Measurements from ENCODE around the gene EEFSEC. TPM values are rescaled to one million over a fixed set of nuclear protein-coding genes. Genes with fewer than 3 reads are reported as not detected.

Gene EEFSEC
- total and polyA plus RNA-seq, 5 experiments from 2014 or later, result 14.7 to 27.1 (median 19.2) TPM

DNA sequence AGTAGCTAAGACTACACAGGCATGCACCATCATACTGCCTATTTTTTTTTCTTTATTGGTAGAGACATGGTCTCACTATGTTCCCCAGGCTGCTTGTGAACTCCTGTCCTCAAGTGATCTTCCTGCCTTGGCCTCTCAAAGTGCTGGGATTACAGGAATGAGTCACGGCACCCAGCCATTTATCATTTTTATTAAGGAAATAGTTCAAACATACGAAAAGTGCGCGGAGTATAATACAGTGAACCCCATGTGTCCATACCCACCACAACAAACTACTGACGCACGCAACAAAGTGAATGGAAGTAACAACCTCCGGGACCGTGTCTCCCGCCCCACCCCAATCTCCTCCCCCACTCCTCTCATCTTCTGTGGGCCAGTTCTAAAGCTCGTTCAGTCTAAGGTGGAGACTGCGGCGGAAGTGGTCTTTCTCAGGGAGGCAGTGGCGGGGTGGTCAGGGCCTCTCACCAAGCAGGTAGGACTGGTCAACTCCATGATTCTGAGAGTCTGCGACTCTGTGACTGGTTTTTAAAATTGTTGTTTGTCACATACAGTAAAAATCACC lies 271.3 kb downstream of the EEFSEC start:
- no peaks in the 10 kb centered on the region for H3K36me3 Mint-ChIP-seq
- POLR2A ChIA-PET, result interaction anchor here (1.0 kb wide), 1 partner anchor 24 kb away, joined by 4 read pairs; no protein-coding TSS in a partner anchor

DNA sequence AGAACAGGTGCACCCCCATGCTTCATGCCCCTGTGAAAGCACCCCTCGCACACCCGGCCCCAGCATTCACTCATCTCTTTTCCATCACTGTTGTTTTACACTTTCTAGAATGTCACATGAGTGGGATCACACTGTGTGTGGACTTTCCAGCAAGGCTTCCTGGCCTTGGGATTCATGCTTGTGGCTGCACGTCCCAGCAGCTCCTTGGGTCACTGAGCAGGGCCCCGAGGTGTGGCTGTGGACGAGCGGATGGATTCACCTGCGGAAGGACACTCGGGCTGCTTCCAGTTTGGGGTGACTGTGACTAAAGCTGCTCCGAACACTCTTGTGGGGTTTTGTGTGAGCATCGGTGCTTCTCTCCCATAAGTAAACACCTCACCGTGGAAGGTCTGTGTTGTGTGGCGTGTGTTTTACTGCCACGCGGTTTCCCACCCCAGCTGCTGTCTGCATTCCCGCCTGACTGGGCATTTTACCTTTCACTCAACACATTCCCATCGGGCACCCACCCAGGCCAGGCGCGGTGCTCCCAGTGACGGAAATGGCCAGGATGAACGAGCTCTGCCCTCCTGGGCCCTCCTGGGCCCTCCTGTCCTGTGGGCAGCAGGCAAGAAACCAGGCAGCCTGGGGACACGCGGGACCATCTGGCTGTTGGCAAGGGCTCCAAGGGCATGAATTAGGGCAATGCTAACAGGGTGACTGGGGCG lies 272.0 kb downstream of the EEFSEC start:
- H3K4me3 Mint-ChIP-seq, result peak overlapping the region in 2 of 10 donors; percentile 9 to 33

More for the DNA sequence above, 271.3 kb downstream of the EEFSEC start:
- no peak for ATAC-seq
- Mint-ChIP-seq H3K27ac (peak overlapping the region in 2 of 10 donors; percentile 1 to 91), H3K9me3 (no peaks in the 10 kb centered on the region), H3K27me3 (peaks cover 3 to 26% (median 9%) of the 10 kb centered on the region in 5 donors), H3K4me3 (no peak overlapping the region), H3K4me1 (peaks cover 0 to 2% (median 0%) of the 10 kb centered on the region in 4 donors)
- no peak for DNase-seq

DNA sequence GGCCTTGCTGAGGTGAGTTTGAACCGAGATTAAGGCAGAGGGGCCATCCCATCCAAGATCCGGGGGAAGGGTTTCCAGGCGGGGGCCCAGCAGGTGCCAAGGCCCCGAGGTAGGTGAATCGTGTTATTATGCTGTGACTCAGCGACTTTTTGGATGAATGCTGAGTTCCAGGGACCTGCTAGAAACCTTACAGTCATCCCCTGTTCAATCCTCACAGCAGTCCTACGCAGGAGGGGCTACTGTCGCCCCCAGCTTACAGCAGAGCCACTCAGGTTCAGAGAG lies 272.5 kb downstream of the EEFSEC start:
- no peaks in the 10 kb centered on the region for H3K9me3 Mint-ChIP-seq
- H3K27me3 Mint-ChIP-seq, result peaks cover 6 to 38% (median 21%) of the 10 kb centered on the region in 5 donors
- no peaks in the 10 kb centered on the region for H3K36me3 Mint-ChIP-seq
- POLR2A ChIA-PET, result no interaction called here
- ATAC-seq, result no peak
- no peak for DNase-seq
- peak overlapping the region in 2 of 10 donors; percentile 9 to 33 for H3K4me3 Mint-ChIP-seq
- H3K27ac Mint-ChIP-seq, result no peak overlapping the region
- H3K4me1 Mint-ChIP-seq, result peaks cover 0 to 2% (median 0%) of the 10 kb centered on the region in 4 donors

More for the DNA sequence above, 272.0 kb downstream of the EEFSEC start:
- Mint-ChIP-seq H3K36me3 (no peaks in the 10 kb centered on the region), H3K27ac (peak overlapping the region in 2 of 10 donors; percentile 1 to 14), H3K27me3 (peaks cover 3 to 33% (median 16%) of the 10 kb centered on the region in 5 donors), H3K4me1 (peaks cover 0 to 2% (median 0%) of the 10 kb centered on the region in 4 donors), H3K9me3 (no peaks in the 10 kb centered on the region)
- no peak for DNase-seq
- ATAC-seq, result no peak
- POLR2A ChIA-PET, result interaction anchor here (1.0 kb wide), 1 partner anchor 23 kb away, joined by 4 read pairs; no protein-coding TSS in a partner anchor

DNA sequence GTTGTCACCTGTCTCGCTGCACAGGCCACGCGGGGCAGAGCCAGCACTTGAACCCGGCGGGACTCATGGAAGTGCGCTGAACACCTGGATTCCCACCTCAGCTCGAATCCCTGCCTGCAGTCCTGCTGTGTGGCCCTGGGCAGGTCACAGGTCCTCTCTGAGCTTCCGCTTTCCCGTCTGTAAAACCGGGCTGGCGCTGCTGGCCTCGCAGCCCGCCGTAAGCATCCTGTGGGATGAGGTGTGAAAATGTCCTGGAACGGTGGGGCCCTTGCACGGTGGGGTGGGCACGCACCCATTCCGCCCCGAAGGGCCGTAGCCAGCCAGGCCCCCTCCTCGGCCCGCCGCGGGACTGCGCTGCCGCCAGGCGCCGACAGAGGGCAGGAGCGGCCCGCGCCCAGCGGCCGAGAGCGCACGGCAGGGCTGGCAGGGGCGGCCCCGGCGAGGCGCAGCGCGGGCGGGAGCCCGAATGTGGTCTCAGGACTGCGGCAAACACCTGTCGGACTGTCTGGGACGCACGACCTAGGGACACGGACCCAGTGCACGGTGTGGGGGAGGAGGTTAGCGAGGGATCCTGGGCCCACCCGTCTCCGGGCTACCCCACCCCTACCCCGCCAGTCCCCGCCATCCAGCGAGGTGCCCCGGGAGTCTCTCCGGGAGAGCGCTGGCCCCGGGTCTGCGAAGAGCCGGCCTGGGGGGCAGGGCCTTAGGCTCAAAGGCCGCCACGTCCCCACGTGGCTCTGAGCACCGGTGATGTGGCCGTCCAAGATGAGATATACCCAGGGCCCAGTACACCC lies 273.0 kb downstream of the EEFSEC start:
- ATAC-seq, result peak; percentile 90 to 96
- Mint-ChIP-seq H3K36me3 (no peaks in the 10 kb centered on the region), H3K4me1 (peaks cover 0 to 2% (median 0%) of the 10 kb centered on the region in 4 donors), H3K9me3 (no peaks in the 10 kb centered on the region), H3K27me3 (peaks cover 10 to 43% (median 26%) of the 10 kb centered on the region in 5 donors), H3K4me3 (no peak overlapping the region), H3K27ac (no peak overlapping the region)
- POLR2A ChIA-PET, result no interaction called here
- peak; percentile 22 to 68 (median 63) for DNase-seq

DNA sequence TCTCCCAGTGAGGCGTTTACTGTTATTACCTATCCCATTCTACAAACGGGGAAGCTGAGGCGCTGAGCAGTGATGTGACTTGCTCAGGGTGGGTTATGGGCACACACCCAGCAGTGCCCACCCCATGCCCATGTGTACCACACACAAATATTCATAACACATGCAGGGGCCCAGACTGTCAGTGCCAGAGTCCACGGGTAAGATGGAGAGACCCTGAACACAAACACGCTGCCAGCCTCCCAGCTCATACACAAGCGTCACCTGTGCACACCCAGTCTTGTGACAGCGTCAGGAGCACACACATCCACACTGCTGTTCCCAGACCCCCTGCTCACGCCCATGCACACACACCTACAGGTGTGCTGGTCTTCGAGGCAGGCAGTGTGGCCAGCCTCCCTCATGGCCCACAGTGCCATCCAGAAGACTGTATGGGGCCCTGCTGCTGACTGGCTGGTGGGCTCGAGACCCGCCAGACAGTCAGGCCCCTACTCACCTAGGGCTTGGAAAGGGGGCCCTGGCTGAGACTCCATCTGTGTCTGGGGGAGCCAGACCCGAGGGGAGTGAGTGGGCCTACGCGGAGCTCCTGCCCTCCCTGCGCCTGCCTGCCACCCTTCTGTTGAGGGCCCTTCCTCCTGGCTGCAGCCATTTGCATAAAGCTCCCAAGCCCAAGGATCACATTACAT lies 274.0 kb downstream of the EEFSEC start:
- ATAC-seq, result no peak
- Mint-ChIP-seq H3K36me3 (peaks cover 0 to 4% (median 0%) of the 10 kb centered on the region in 3 donors), H3K4me1 (peaks cover 4 to 11% (median 8%) of the 10 kb centered on the region in 4 donors), H3K27me3 (peaks cover 20 to 53% (median 36%) of the 10 kb centered on the region in 5 donors), H3K27ac (peak overlapping the region in 1 of 10 donors; percentile 14), H3K4me3 (peak overlapping the region in 5 of 10 donors; percentile 21 to 65 (median 40)), H3K9me3 (peaks cover 0 to 2% (median 0%) of the 10 kb centered on the region in 9 donors)
- DNase-seq, result no peak
- POLR2A ChIA-PET, result no interaction called here

DNA sequence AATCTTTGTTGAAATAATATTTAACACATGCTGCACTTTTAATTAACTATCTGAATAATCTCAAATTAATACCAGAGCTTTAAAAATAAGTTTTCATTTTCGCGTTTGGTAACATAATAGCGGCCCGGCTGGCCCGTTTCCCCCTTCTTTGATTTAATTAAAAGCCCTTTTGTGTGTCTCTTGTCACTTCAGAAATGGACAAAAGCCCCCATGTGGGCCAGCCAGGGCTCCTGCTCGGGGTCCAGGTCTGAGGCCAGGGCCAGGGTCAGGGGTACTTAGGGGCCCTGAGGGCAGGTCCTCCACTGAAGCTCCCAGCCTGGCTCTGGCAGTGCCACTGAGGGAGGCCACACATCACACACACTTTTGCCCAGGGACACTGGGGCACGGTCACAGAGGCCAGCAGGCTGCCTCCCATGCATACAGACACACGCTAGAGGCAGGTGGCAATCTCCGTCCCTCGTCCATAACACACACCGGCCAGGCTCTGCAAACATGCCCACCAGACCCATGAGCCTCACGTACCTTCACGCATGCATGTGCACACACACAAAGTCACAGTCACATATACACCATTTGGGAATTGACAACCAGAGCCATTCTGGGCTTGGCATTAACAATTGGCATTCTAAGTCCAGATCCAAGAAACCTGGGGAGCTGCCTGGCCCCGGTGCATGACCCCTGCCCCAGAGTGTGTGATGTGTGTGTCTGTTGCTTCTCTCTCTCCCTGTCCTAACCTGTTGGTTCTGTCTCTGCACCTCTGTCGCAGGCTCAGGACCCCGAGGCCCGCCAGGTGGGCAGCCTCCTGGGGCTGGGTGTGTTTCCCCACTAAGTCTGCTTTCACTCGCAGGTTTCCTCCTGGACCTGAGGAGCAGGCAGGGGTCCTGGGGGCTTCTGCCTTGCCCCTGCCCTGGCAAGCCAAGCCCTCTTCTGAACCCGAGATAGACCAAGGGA lies 274.9 kb downstream of the EEFSEC start:
- DNase-seq (no peak), ATAC-seq (no peak)
- POLR2A ChIA-PET, result no interaction called here
- Mint-ChIP-seq H3K36me3 (peaks cover 0 to 4% (median 0%) of the 10 kb centered on the region in 3 donors), H3K27ac (peak overlapping the region in 1 of 10 donors; percentile 14), H3K4me3 (no peak overlapping the region), H3K4me1 (peaks cover 6 to 14% (median 10%) of the 10 kb centered on the region in 4 donors), H3K27me3 (peaks cover 22 to 56% (median 39%) of the 10 kb centered on the region in 5 donors), H3K9me3 (peaks cover 0 to 2% (median 0%) of the 10 kb centered on the region in 9 donors)

DNA sequence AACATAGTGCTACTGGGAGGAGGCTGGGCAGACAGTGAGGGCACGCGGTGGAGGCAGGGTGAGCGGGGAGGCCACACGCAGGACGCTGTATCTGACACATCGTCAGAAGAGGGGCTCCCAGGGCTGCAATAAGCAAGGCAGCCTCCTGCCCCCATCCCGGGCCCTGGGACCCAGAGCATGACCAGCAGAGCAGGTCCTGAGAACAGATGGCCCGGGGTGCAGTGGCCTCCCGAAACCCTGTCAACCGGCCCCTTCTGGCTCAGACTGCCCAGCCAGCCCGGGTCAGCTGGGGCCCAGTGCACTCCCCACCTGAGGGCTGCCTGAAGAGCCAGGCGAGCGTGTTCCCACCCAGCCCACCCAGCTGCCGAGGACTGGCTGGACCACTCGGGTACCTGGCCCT lies 276.0 kb downstream of the EEFSEC start:
- POLR2A ChIA-PET, result no interaction called here
- Mint-ChIP-seq H3K36me3 (peaks cover 0 to 4% (median 0%) of the 10 kb centered on the region in 3 donors), H3K4me1 (peaks cover 6 to 16% (median 10%) of the 10 kb centered on the region in 4 donors), H3K27me3 (peaks cover 22 to 56% (median 44%) of the 10 kb centered on the region in 5 donors), H3K4me3 (no peak overlapping the region), H3K9me3 (peaks cover 0 to 2% (median 0%) of the 10 kb centered on the region in 9 donors), H3K27ac (no peak overlapping the region)
- ATAC-seq (no peak), DNase-seq (no peak)

DNA sequence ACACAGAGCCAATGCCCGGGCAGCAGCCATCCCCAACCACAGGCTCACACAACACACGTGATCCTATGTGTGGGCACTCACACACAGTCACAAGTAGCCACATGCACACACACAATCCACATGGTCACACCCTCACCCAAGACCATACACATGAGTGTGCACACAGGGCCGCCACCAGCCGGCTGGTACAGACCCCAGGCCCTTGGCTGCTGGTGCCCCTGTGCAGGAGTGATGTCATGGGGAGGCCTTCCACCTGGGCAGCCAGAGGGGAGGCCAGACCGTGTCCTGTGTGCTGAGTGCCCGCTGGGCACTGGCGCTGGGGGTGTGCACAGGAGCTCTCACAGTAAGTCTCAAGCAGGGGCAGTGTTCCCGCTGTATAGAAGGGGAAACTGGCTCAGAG lies 276.5 kb downstream of the EEFSEC start:
- H3K27me3 Mint-ChIP-seq, result peaks cover 24 to 56% (median 44%) of the 10 kb centered on the region in 5 donors
- ATAC-seq (no peak), DNase-seq (no peak)
- H3K27ac Mint-ChIP-seq, result no peak overlapping the region
- H3K4me3 Mint-ChIP-seq, result peak overlapping the region in 1 of 10 donors; percentile 37
- peaks cover 0 to 2% (median 0%) of the 10 kb centered on the region in 9 donors for H3K9me3 Mint-ChIP-seq
- peaks cover 0 to 4% (median 0%) of the 10 kb centered on the region in 3 donors for H3K36me3 Mint-ChIP-seq
- POLR2A ChIA-PET, result no interaction called here
- peaks cover 6 to 16% (median 10%) of the 10 kb centered on the region in 4 donors for H3K4me1 Mint-ChIP-seq

DNA sequence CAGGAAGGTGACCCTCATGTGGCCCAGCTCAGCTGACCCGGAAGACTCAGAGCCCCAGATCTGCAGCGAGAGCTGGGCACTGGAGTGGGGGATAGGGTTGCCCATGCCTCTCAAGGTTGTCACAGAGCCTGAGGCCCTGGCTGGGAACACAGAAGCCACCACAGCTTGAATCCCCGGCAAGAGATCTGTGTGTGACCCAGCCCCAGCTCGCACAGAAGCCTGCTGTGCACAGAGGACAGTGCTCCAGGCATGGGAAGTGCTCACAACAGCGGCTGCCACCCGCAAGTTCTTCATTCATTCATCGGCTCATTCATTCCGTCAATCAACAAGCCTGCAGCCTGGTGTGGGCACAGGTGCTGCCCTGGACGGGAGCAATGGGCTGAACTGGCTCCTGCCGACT lies 277.0 kb downstream of the EEFSEC start:
- no peak overlapping the region for H3K4me3 Mint-ChIP-seq
- H3K4me1 Mint-ChIP-seq, result peaks cover 6 to 16% (median 10%) of the 10 kb centered on the region in 4 donors
- POLR2A ChIA-PET, result no interaction called here
- H3K27ac Mint-ChIP-seq, result no peak overlapping the region
- ATAC-seq (no peak), DNase-seq (no peak)
- H3K9me3 Mint-ChIP-seq, result peaks cover 0 to 2% (median 0%) of the 10 kb centered on the region in 9 donors
- H3K27me3 Mint-ChIP-seq, result peaks cover 26 to 56% (median 44%) of the 10 kb centered on the region in 5 donors
- H3K36me3 Mint-ChIP-seq, result peaks cover 0 to 4% (median 0%) of the 10 kb centered on the region in 3 donors

DNA sequence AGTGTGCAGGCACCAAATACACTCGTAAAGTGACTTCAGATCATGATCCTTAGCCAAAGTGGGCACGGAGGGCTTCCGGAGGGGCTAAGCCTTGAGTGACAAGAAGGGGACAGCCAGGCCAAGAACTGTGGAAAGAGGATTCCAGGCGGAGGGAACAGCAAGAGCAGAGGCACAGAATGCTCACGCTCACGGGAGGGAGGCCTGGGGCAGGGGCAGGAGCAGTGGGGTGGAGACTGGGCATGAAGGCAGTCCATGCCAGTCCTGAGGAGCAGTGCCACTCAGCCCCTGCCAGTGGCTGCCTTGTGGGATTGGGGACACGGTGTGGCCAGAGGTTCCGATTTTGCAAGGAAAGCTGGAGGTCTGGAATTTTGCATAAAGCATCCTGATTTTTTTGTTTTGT lies 277.4 kb downstream of the EEFSEC start:
- H3K4me3 Mint-ChIP-seq, result no peak overlapping the region
- peaks cover 26 to 60% (median 44%) of the 10 kb centered on the region in 5 donors for H3K27me3 Mint-ChIP-seq
- no peak overlapping the region for H3K27ac Mint-ChIP-seq
- peaks cover 0 to 4% (median 0%) of the 10 kb centered on the region in 3 donors for H3K36me3 Mint-ChIP-seq
- ATAC-seq (no peak), DNase-seq (no peak)
- H3K4me1 Mint-ChIP-seq, result peaks cover 6 to 16% (median 10%) of the 10 kb centered on the region in 4 donors
- POLR2A ChIA-PET, result no interaction called here
- peaks cover 0 to 2% (median 0%) of the 10 kb centered on the region in 9 donors for H3K9me3 Mint-ChIP-seq

DNA sequence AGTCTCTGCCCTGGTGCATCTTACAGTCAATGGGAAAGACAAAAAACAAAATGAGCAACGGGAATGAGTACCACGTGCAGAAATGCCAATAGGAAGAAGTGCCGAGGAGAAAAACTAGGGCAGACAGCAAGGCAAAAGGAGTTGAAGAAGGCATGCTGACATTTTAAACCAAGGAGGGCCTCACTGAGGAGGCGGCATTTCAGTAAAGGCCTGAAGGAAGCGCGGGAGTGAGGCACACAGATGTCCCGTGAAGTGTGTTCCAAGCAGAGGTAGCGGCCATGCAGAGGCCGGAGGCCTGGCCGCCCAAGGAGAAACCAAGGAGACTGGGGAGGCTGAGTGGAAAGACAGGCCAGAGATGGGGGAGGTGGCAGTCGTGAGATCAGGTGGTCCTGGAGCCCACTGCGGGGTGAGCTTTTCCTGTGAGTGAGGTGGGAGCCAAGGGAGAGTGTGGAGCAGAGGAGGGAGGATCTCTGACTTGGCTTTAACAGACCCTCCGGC lies 278.6 kb downstream of the EEFSEC start:
- POLR2A ChIA-PET, result no interaction called here
- H3K27ac Mint-ChIP-seq, result peak overlapping the region in 3 of 10 donors; percentile 20 to 74 (median 72)
- H3K27me3 Mint-ChIP-seq, result peaks cover 34 to 71% (median 51%) of the 10 kb centered on the region in 5 donors
- peaks cover 6 to 16% (median 10%) of the 10 kb centered on the region in 4 donors for H3K4me1 Mint-ChIP-seq
- peaks cover 0 to 5% (median 0%) of the 10 kb centered on the region in 3 donors for H3K36me3 Mint-ChIP-seq
- ATAC-seq, result no peak
- peaks cover 0 to 2% (median 0%) of the 10 kb centered on the region in 9 donors for H3K9me3 Mint-ChIP-seq
- no peak for DNase-seq
- peak overlapping the region; percentile 21 to 81 (median 51) for H3K4me3 Mint-ChIP-seq
